ENCODE data around the gene MYH2.

DNA sequence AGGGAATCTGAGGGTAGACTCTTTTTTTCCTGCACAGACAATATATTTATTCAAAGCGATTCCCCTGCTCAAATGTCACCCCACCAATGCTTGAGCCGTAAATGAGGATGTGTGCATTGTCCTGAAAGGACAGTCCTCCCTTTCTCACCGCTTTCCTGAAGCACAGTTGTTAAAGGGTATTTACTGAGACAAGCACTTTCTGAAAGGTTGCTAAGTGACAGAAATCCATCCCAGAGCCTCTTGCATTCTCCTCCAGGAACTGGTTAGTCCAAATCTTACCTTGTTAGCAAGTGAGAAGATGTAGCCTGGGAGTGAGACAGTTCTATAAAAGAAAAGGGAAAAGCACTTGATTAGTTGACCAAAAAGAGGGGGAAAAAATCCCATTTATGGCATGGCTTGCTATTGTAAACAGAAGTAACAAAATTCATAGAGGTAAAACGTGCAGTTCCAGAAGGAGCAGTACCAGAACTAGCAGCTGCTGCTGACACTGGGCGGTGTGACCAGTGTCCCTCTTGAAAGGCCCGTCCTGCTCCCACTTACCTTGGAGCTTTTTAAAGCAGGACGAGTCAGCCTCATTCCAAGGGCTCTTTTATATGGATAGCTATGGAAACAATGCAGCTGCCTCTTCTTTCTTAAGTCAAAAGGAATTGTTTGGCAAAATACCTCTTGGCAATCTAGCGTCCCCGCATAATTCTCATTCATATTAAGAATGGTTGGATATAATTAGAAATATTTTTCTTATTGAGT is at the start of gene MYH2:
- TF ChIP-seq SIN3A (IDR thresholded peaks at IDR 0.05; ENCODE audit: borderline replicate concordance, insufficient read depth, low read length) (no peak), POLR2AphosphoS5 (IDR thresholded peaks at IDR 0.05; ENCODE audit: low read depth, low read length) (no peak)

All from PFSK-1 (cell line).